GM12864 (cell line): ENCODE data around the gene NAT16.
"Not testable (repeated sequence)": the region's sequence is repeated elsewhere in the genome, so short reads cannot be mapped to it uniquely, and the experiment has no call there.

Experiments used
- DNase-seq: peaks from one replicate; pipeline ENCODE4 v3.0.0-alpha.2; 2011; ENCODE audit warnings: low read depth
- H3K4me3 ChIP-seq: 2 replicates; pipeline ENCODE4 v1.5.1; 2011; ENCODE audit warnings: mild to moderate bottlenecking, low read depth, low read length, control low read depth
- CTCF ChIP-seq: IDR thresholded peaks from 2 replicates; pipeline ENCODE4 v1.5.1; 2011; ENCODE audit warnings: low read depth, mild to moderate bottlenecking, moderate library complexity, low read length, control low read depth, inconsistent platforms; ENCODE audit errors: missing control alignments

NAT16 gene

GRCh38 chr7:101201695-101202602 lies 21.9 kb upstream of the NAT16 start:
- DNase-seq = no peak

GRCh38 chr7:101200862-101201599 lies 20.9 kb upstream of the NAT16 start, which contains the start of gene MOGAT3:
Gene MOGAT3 (minus strand): TSS chr7:101201036. CDS start chr7:101200854, 182 bp downstream.
- DNase-seq = no peak
- no peak within 1 kb of the TSS for H3K4me3 ChIP-seq
- no peak for TF ChIP-seq CTCF

More at GRCh38 chr7:101201695-101202602, 21.9 kb upstream of the NAT16 start:
- no peak overlapping the region for H3K4me3 ChIP-seq
- TF ChIP-seq CTCF = no peak

- no peak for DNase-seq
- H3K4me3 ChIP-seq = no peak overlapping the region
- no peak for TF ChIP-seq CTCF
Measured at GRCh38 chr7:101200504-101200861, 20.4 kb upstream of the NAT16 start.

GRCh38 chr7:101199522-101199921 lies 19.4 kb upstream of the NAT16 start:
- H3K4me3 ChIP-seq, DNase-seq: not testable (repeated sequence)

- no peak for DNase-seq
- TF ChIP-seq CTCF = no peak
- H3K4me3 ChIP-seq = no peak overlapping the region
Measured at GRCh38 chr7:101198476-101198875, 18.4 kb upstream of the NAT16 start.

- TF ChIP-seq CTCF = no peak
- DNase-seq = no peak
- H3K4me3 ChIP-seq = no peak overlapping the region
Measured at GRCh38 chr7:101197991-101198390, 17.9 kb upstream of the NAT16 start.

- no peak overlapping the region for H3K4me3 ChIP-seq
- no peak for TF ChIP-seq CTCF
- no peak for DNase-seq
Measured at GRCh38 chr7:101195884-101196283, 15.8 kb upstream of the NAT16 start.
